ENCODE data around the gene PHACTR2.
"Not testable (repeated sequence)": the region's sequence is repeated elsewhere in the genome, so short reads cannot be mapped to it uniquely, and the experiment has no call there.

Gene PHACTR2

DNA sequence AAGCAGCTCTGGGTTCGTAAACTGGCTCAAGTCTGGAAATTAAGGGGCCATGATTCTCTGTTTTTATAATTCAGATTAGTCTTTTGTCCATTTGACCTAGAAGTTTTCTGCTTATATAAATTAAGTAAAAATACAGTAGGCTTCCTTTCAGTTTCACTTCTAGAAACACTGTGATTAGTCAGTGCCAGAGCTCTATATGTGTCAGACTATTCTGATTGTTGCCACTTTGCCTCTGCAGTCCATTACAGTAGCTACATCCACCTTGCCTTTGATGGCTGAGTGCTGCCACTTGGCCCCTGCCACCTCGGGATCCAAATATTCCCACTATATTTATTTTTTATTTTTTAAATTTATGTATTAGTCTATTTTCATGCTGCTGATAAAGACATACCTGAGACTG is 194.4 kb downstream of the PHACTR2 start:
- H3K4me1 Mint-ChIP-seq, result no peaks in the 10 kb centered on the region
- peaks cover 47% of the 10 kb centered on the region for H3K9me3 Mint-ChIP-seq
- DNase-seq, result no peak
- peaks cover 30% of the 10 kb centered on the region for H3K36me3 Mint-ChIP-seq (ENCODE audit: low read depth)
- no peaks in the 10 kb centered on the region for H3K27me3 Mint-ChIP-seq (ENCODE audit: low read depth, poor library complexity)
- H3K4me3 Mint-ChIP-seq, result no peak overlapping the region
- H3K27ac Mint-ChIP-seq, result no peak overlapping the region
- TF ChIP-seq, protein P1, sequence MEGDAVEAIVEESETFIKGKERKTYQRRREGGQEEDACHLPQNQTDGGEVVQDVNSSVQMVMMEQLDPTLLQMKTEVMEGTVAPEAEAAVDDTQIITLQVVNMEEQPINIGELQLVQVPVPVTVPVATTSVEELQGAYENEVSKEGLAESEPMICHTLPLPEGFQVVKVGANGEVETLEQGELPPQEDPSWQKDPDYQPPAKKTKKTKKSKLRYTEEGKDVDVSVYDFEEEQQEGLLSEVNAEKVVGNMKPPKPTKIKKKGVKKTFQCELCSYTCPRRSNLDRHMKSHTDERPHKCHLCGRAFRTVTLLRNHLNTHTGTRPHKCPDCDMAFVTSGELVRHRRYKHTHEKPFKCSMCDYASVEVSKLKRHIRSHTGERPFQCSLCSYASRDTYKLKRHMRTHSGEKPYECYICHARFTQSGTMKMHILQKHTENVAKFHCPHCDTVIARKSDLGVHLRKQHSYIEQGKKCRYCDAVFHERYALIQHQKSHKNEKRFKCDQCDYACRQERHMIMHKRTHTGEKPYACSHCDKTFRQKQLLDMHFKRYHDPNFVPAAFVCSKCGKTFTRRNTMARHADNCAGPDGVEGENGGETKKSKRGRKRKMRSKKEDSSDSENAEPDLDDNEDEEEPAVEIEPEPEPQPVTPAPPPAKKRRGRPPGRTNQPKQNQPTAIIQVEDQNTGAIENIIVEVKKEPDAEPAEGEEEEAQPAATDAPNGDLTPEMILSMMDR (IDR thresholded peaks at IDR 0.05), result no peak

DNA sequence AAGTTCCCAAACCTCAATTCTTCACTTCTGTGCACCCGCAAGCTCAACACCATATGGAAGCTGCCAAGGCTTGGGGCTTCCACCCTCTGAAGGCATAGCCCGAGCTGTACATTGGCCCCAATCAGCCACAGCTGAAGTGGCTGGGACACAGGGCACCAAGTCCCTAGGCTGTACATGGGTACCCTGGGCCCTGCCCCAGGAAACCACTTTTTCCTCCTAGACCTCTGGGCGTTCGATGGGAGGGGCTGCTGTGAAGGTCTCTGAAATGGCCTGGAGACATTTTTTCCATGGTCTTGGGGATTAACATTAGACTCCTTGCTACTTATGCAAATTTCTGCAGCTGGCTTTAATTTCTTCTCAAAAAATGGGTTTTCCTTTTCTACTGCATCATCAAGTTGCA is 195.8 kb downstream of the PHACTR2 start:
- not testable (repeated sequence) for DNase-seq; H3K4me3 Mint-ChIP-seq; H3K27ac Mint-ChIP-seq; H3K4me1 Mint-ChIP-seq; H3K27me3 Mint-ChIP-seq (ENCODE audit: low read depth, poor library complexity)
- H3K36me3 Mint-ChIP-seq (ENCODE audit: low read depth), result peaks cover 18% of the 10 kb centered on the region
- H3K9me3 Mint-ChIP-seq, result peaks cover 51% of the 10 kb centered on the region

DNA sequence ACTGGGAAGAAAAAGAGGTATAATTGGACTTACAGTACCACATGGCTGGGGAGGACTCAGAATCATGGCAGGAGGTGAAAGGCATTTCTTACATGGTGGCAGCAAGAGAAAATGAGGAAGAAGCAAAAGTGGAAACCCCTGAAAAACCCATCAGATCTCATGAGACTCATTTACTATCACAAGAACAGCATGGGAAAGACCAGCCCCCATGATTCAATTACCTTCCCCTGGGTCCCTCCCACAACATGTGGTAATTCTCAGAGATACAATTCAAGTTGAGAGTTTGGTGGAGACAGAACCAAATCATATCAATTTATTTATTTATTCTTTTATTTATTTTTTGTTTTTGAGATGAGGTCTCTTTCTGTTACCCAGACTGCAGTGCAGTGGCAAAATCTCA is 196.7 kb downstream of the PHACTR2 start:
- H3K4me1 Mint-ChIP-seq; H3K27ac Mint-ChIP-seq; H3K4me3 Mint-ChIP-seq; H3K27me3 Mint-ChIP-seq (ENCODE audit: low read depth, poor library complexity); DNase-seq: not testable (repeated sequence)
- peaks cover 51% of the 10 kb centered on the region for H3K9me3 Mint-ChIP-seq
- peaks cover 12% of the 10 kb centered on the region for H3K36me3 Mint-ChIP-seq (ENCODE audit: low read depth)

DNA sequence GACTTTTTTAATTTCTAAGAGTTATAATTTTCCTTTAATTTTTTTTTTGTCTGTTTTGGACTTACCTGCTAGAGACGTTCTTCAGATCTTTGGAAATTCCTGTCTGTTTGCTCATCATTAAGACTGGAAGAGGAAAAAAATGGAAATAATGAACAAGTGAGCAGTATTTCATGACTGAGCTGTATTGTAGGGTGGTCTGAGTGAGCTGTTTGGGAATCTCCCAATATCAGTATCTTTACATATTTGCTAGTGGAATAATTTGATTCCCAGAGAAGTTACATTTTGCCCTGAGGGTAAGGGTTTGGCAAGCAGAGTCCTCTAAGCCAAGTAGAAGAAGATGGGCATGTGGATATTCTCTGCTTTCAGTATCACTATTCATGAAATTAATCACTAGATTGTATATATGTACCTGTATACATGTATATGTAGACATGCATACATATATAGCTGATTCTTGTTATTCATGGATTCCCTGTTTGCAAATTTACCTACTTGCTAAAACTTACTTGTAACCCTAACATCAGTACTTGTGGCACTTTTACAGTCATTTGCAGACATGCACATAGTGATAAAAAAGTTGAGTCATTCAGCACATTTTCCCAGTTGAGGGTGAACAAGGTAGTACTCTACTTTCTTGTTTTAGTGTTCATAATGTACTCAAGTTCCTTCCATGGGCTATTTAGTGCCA is 200.0 kb downstream of the PHACTR2 start:
- Mint-ChIP-seq H3K4me1 (peaks cover 4% of the 10 kb centered on the region), H3K9me3 (peaks cover 47% of the 10 kb centered on the region), H3K27me3 (ENCODE audit: low read depth, poor library complexity) (no peaks in the 10 kb centered on the region), H3K27ac (no peak overlapping the region), H3K36me3 (ENCODE audit: low read depth) (peaks cover 6% of the 10 kb centered on the region), H3K4me3 (no peak overlapping the region)
- DNase-seq, result no peak
- TF ChIP-seq, protein P1 (IDR thresholded peaks at IDR 0.05), result no peak

DNA sequence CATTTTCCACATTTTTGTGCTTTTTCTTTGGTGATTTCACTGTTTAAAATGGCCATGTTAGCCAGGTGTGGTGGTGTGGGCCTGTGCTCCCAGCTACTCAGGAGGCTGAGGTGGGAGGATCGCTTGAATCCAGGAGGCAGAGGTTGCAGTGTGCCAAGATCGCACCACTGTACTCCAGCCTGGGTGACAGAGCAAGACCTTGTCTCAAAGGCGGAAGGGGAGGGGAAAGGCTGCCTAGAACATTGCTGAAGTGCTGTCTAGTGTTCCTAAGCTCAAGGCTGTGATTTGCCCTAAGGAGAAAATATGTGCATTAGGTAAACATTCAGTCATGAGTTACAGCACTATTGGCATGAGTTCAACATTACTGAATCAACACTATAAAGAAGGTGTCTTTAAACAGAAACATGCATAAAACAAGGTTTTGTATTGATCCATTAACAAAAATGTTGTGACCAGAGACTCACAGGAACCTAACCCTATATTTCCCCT is 200.6 kb downstream of the PHACTR2 start:
- Mint-ChIP-seq H3K4me3 (no peak overlapping the region), H3K27ac (no peak overlapping the region), H3K4me1 (peaks cover 5% of the 10 kb centered on the region), H3K27me3 (ENCODE audit: low read depth, poor library complexity) (no peaks in the 10 kb centered on the region), H3K9me3 (peaks cover 47% of the 10 kb centered on the region), H3K36me3 (ENCODE audit: low read depth) (peaks cover 6% of the 10 kb centered on the region)
- no peak for DNase-seq
- TF ChIP-seq, protein P1 (IDR thresholded peaks at IDR 0.05), result no peak

DNA sequence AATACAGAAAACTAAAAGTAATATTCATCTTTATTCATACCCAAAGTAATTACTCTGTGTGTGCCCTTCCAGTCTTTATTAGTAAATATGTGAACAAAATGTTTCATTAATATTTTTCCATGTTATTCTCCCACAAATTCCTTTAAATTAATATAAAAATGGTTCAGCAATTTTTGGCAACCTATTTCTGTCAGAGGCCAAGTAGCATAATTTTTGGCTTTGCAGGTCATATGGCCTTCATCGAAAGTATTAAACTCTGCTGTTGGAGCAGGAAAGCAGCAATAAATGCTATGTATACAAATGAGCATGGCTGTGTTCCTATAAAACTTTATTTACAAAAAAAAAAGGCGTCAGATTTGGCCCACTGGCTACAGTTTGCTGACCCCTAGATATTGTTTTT is 202.6 kb downstream of the PHACTR2 start:
- Mint-ChIP-seq H3K36me3 (ENCODE audit: low read depth) (peaks cover 3% of the 10 kb centered on the region), H3K27me3 (ENCODE audit: low read depth, poor library complexity) (no peaks in the 10 kb centered on the region), H3K4me1 (peaks cover 5% of the 10 kb centered on the region), H3K9me3 (peaks cover 32% of the 10 kb centered on the region), H3K4me3 (no peak overlapping the region), H3K27ac (no peak overlapping the region)
- TF ChIP-seq, protein P1 (IDR thresholded peaks at IDR 0.05), result no peak
- DNase-seq, result no peak

All from nephron progenitor cell (in vitro differentiated cells).